H1 (cell line): ENCODE measurements around the gene HS2ST1.

ENCODE experiments used
- ASH2L ChIP-seq: fragments of 200-600, 300-600 bp; sonication (generic); IDR thresholded peaks from one replicate; pipeline ENCODE4 v1.7.1; 2017; ENCODE audit warnings: low read length
- ATF3 ChIP-seq: IDR thresholded peaks from 2 replicates; pipeline ENCODE4 v1.6.1; 2011; ENCODE audit warnings: low read depth, mild to moderate bottlenecking, low read length; ENCODE audit not compliant: insufficient read depth
- E2F6 ChIP-seq: IDR thresholded peaks from 2 replicates; pipeline ENCODE4 v1.6.1; 2012; ENCODE audit warnings: inconsistent platforms
- EP300 ChIP-seq, 2 experiments: IDR thresholded peaks; 1 replicate in 1 of 2; 2 replicates in 1 of 2; pipeline ENCODE4 v1.6.1; 2011 to 2012; ENCODE audit warnings: low read depth in 2 of 2, low read length in 2 of 2, mild to moderate bottlenecking in 2 of 2, borderline replicate concordance in 1 of 2, inconsistent platforms in 1 of 2, moderate library complexity in 1 of 2
- EZH2 ChIP-seq: fragments of 200-600 bp; sonication (generic); IDR thresholded peaks from 2 replicates; pipeline ENCODE4 v1.7.1; 2012; ENCODE audit warnings: low read depth, mild to moderate bottlenecking, moderate library complexity, low read length, inconsistent platforms; ENCODE audit not compliant: severe bottlenecking
- POLR2A ChIP-seq, 2 experiments: IDR thresholded peaks; 1 replicate in 1 of 2; 2 replicates in 1 of 2; pipeline ENCODE4 v1.6.1; 2011; ENCODE audit warnings: low read depth in 2 of 2, low read length in 2 of 2, mild to moderate bottlenecking in 2 of 2; ENCODE audit errors: control extremely low read depth in 1 of 2
- SP4 ChIP-seq: IDR thresholded peaks from 2 replicates; pipeline ENCODE4 v1.6.1; 2012; ENCODE audit warnings: low read length, inconsistent platforms
- TAF7 ChIP-seq: optimal IDR thresholded peaks from 2 replicates; pipeline ENCODE3; 2011; ENCODE audit warnings: low read depth, mild to moderate bottlenecking, inconsistent platforms, low read length, moderate library complexity, borderline replicate concordance
- ZNF274 ChIP-seq: IDR thresholded peaks from 2 replicates; pipeline ENCODE4 v1.7.0; 2012; ENCODE audit warnings: low read length, borderline replicate concordance; ENCODE audit errors: extremely low read depth
- TF ChIP-seq, protein P1 (sequence below), 3 experiments: IDR thresholded peaks; 1 replicate in 2 of 3; 2 replicates in 1 of 3; pipeline versions ENCODE4 v1.5.1 to v1.6.1; 2011; ENCODE audit warnings: low read length in 3 of 3, mild to moderate bottlenecking in 3 of 3, inconsistent platforms in 2 of 3, low read depth in 1 of 3, moderate library complexity in 1 of 3; ENCODE audit not compliant: insufficient read depth in 1 of 3; ENCODE audit errors: control extremely low read depth in 1 of 3

DNA sequence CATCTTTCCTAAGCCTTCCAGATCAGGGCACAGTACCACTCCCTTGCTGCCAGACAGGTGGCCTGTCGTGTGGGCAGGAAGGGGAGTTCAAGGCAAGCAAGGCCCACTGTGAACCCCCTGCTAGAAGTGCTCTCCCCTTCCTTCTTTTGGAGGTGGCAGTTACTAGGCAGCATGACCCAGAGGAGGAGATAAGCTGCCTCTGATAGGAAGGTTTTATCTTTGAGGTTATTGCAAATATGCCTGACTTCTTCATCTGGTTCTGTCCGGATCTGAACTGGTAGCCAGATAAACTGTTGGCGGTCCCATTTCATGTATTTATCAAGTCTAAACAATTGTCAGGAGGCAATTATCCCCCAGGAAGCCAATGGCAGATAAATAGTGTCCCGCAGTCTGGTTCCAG lies 216.0 kb downstream of the HS2ST1 start:
- TF ChIP-seq ASH2L, result no peak
- no peak for TF ChIP-seq EP300 (IDR thresholded peaks at IDR 0.05; ENCODE audit: borderline replicate concordance in 1 of 2, low read depth in 2 of 2, low read length in 2 of 2)
- TF ChIP-seq ATF3, result no peak
- TF ChIP-seq E2F6, result no peak
- no peak for TF ChIP-seq SP4
- no peak for TF ChIP-seq POLR2A (IDR thresholded peaks at IDR 0.05; ENCODE audit: control extremely low read depth in 1 of 2, low read depth in 2 of 2, low read length in 2 of 2)
- TF ChIP-seq ZNF274, result no peak
- TF ChIP-seq, protein P1, sequence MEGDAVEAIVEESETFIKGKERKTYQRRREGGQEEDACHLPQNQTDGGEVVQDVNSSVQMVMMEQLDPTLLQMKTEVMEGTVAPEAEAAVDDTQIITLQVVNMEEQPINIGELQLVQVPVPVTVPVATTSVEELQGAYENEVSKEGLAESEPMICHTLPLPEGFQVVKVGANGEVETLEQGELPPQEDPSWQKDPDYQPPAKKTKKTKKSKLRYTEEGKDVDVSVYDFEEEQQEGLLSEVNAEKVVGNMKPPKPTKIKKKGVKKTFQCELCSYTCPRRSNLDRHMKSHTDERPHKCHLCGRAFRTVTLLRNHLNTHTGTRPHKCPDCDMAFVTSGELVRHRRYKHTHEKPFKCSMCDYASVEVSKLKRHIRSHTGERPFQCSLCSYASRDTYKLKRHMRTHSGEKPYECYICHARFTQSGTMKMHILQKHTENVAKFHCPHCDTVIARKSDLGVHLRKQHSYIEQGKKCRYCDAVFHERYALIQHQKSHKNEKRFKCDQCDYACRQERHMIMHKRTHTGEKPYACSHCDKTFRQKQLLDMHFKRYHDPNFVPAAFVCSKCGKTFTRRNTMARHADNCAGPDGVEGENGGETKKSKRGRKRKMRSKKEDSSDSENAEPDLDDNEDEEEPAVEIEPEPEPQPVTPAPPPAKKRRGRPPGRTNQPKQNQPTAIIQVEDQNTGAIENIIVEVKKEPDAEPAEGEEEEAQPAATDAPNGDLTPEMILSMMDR (IDR thresholded peaks at IDR 0.05; ENCODE audit: control extremely low read depth in 1 of 3, insufficient read depth in 1 of 3, low read depth in 1 of 3, low read length in 3 of 3), result no peak
- TF ChIP-seq TAF7, result no peak
- no peak for TF ChIP-seq EZH2
